Transverse colon (tissue), 4 donors: Measurements from ENCODE around the gene HP1BP3.

ENCODE experiments used
- CTCF ChIP-seq, 5 experiments: fragments of 200-600 bp in 3 of 5; fragments of 450-650 bp in 2 of 5; sonication (generic) in 3 of 5; IDR thresholded peaks; 1 replicate in 2 of 5; 2 replicates in 3 of 5; pipeline ENCODE4 v1.5.1; 2016 to 2017; ENCODE audit warnings: antibody characterized with exemption in 5 of 5, inconsistent platforms in 3 of 5, mild to moderate bottlenecking in 2 of 5, moderate library complexity in 1 of 5
- POLR2AphosphoS5 ChIP-seq, 3 donors: sonication (generic); formaldehyde crosslinking; IDR thresholded peaks; one replicate each; pipeline ENCODE4 v1.6.1; 2016; ENCODE audit warnings: antibody characterized with exemption in 3 of 3

GRCh38 chr1:20814534-20814871, 27.4 kb upstream of the HP1BP3 start:
- TF ChIP-seq POLR2AphosphoS5 (IDR thresholded peaks at IDR 0.05): no peak
- TF ChIP-seq CTCF (IDR thresholded peaks at IDR 0.05): no peak
